Ammon's horn (tissue), 1 donor: ENCODE measurements around the gene ARHGAP5.

Experiments
- DNase-seq: peaks from one replicate; pipeline ENCODE4 v3.0.0-alpha.2; 2016; ENCODE audit warnings: low spot score

ARHGAP5 gene

GRCh38 chr14:32077081-32078022 lies at the start of gene ARHGAP5:
ARHGAP5 (plus strand) TSS chr14:32077304; CDS start chr14:32090670, 13,366 bp downstream.
- no peak for DNase-seq

GRCh38 chr14:32028599-32028998 lies 48.5 kb upstream of the ARHGAP5 start:
- DNase-seq = no peak

- DNase-seq = no peak
These were observed 43.6 kb upstream of the ARHGAP5 start for GRCh38 chr14:32033543-32033942.

- no peak for DNase-seq
These were observed 38.2 kb upstream of the ARHGAP5 start for GRCh38 chr14:32038876-32039275.

- no peak for DNase-seq
These were observed 37.6 kb upstream of the ARHGAP5 start for GRCh38 chr14:32039401-32040030.

- DNase-seq = peak; percentile 58
These were observed 33.5 kb upstream of the ARHGAP5 start for GRCh38 chr14:32043624-32044023.

- DNase-seq = no peak
These were observed 32.6 kb upstream of the ARHGAP5 start for GRCh38 chr14:32044454-32044853.

GRCh38 chr14:32047791-32048190 lies 29.3 kb upstream of the ARHGAP5 start:
- DNase-seq = no peak

GRCh38 chr14:32049361-32050088 lies 27.6 kb upstream of the ARHGAP5 start:
- DNase-seq = no peak

- DNase-seq = no peak
These were observed 26.2 kb upstream of the ARHGAP5 start for GRCh38 chr14:32050878-32051277.

GRCh38 chr14:32054536-32054935 lies 22.6 kb upstream of the ARHGAP5 start:
- DNase-seq = no peak

GRCh38 chr14:32055175-32055574 lies 21.9 kb upstream of the ARHGAP5 start:
- DNase-seq = no peak

- no peak for DNase-seq
These were observed 17.4 kb upstream of the ARHGAP5 start for GRCh38 chr14:32059702-32060101.

GRCh38 chr14:32064931-32065330 lies 12.2 kb upstream of the ARHGAP5 start:
- DNase-seq = no peak

- DNase-seq = no peak
These were observed 8.4 kb upstream of the ARHGAP5 start for GRCh38 chr14:32068708-32069107.

- DNase-seq = no peak
These were observed 6.8 kb upstream of the ARHGAP5 start for GRCh38 chr14:32070282-32070681.

- no peak for DNase-seq
These were observed 4.4 kb upstream of the ARHGAP5 start for GRCh38 chr14:32072676-32073075.

GRCh38 chr14:32073537-32074189 lies 3.4 kb upstream of the ARHGAP5 start:
- peak; percentile 75 for DNase-seq

GRCh38 chr14:32074887-32075572 lies 2.1 kb upstream of the ARHGAP5 start:
- no peak for DNase-seq

GRCh38 chr14:32075672-32076277 lies 1.3 kb upstream of the ARHGAP5 start:
- peak; percentile 38 for DNase-seq
